A673 (cell line): Measurements from ENCODE around the gene LRP1B. TPM values are rescaled to one million over a fixed set of nuclear protein-coding genes. Genes with fewer than 3 reads are reported as not detected.

Source experiments
- BruUV-seq: library from RNA; stranded (reverse); fragments of 400-500 nt; replicated peaks from 2 replicates; lab custom pipeline; 2021; lab: Mats Ljungman, UMichigan
- CTCF ChIA-PET: fragments of 300-600 bp; sonication (Branson Sonifier 250); formaldehyde crosslinking; loops from one replicate; lab custom pipeline; 2022; ENCODE audit warnings: antibody characterized with exemption; lab: Charles Lee
- POLR2A ChIA-PET: fragments of 300-600 bp; sonication (Branson Sonifier 250); formaldehyde crosslinking; loops from one replicate; lab custom pipeline; 2022; ENCODE audit warnings: antibody characterized with exemption; ENCODE audit not compliant: low non-redundant PET; lab: Charles Lee
- DNase-seq: peaks from one replicate; pipeline ENCODE4 v3.0.0-alpha.2; 2015; ENCODE audit warnings: low spot score
- H3K27ac ChIP-seq: fragments of 200-600 bp; sonication (generic); 2 replicates; pipeline ENCODE4 v1.5.1; 2016; ENCODE audit warnings: mixed run types, low read depth, mild to moderate bottlenecking, mixed read lengths, antibody characterized with exemption, low read length; ENCODE audit not compliant: poor library complexity, severe bottlenecking
- H3K27me3 ChIP-seq: fragments of 200-600 bp; sonication (generic); replicated peaks from 2 replicates; pipeline ENCODE4 v1.6.1; 2017; ENCODE audit warnings: mixed run types, low read depth, mild to moderate bottlenecking, mixed read lengths, antibody characterized with exemption, low read length; ENCODE audit not compliant: insufficient read depth, poor library complexity
- H3K36me3 ChIP-seq: fragments of 200-600 bp; sonication (generic); 2 replicates; pipeline ENCODE4 v1.6.1; 2016; ENCODE audit warnings: mixed run types, mild to moderate bottlenecking, mixed read lengths, antibody characterized with exemption, low read length; ENCODE audit not compliant: insufficient read depth, poor library complexity, severe bottlenecking
- H3K4me1 ChIP-seq: fragments of 200-600 bp; sonication (generic); 2 replicates; pipeline ENCODE4 v1.6.1; 2017; ENCODE audit warnings: mixed run types, mild to moderate bottlenecking, mixed read lengths, antibody characterized with exemption, low read length; ENCODE audit not compliant: insufficient read depth, poor library complexity, severe bottlenecking
- H3K4me3 ChIP-seq: fragments of 200-600 bp; sonication (generic); 2 replicates; pipeline ENCODE4 v1.5.1; 2016; ENCODE audit warnings: low read depth, mixed run types, mild to moderate bottlenecking, mixed read lengths, low read length; ENCODE audit not compliant: poor library complexity, severe bottlenecking
- H3K9me3 ChIP-seq: fragments of 200-600 bp; sonication (generic); 2 replicates; pipeline ENCODE4 v1.6.1; 2016; ENCODE audit warnings: mixed run types, low read depth, mild to moderate bottlenecking, mixed read lengths, antibody characterized with exemption, low read length; ENCODE audit not compliant: poor library complexity, severe bottlenecking
- CTCF ChIP-seq: fragments of 300-800, 200-600 bp; sonication (generic); conservative IDR thresholded peaks from 2 replicates; pipeline ENCODE4 v1.5.1; 2017; ENCODE audit warnings: low read depth, mild to moderate bottlenecking, antibody characterized with exemption, low read length, moderate library complexity, mixed read lengths
- EZH2 ChIP-seq: fragments of 200-600 bp; sonication (generic); IDR thresholded peaks from 2 replicates; pipeline ENCODE4 v1.6.1; 2017; ENCODE audit warnings: borderline replicate concordance, low read depth, mild to moderate bottlenecking, mixed read lengths, antibody characterized with exemption, low read length; ENCODE audit not compliant: poor library complexity, severe bottlenecking
- intact Hi-C: fragments of 100-400 bp; cut with micrococcal nuclease; formaldehyde crosslinking; loops from one replicate; pipeline ENCODE4 v1.10.0; 2022; ENCODE audit not compliant: unreplicated experiment
- total RNA-seq: library from RNA; stranded (reverse); gene quantifications from 2 replicates; pipeline ENCODE4 v1.2.3, GENCODE V29; 2021

LRP1B gene
- total RNA-seq, 1 experiment from 2014 or later = 9.9 TPM

- CTCF ChIA-PET = no interaction called here
- no peaks in the 10 kb centered on the region for H3K27me3 ChIP-seq
- no peaks in the 10 kb centered on the region for H3K36me3 ChIP-seq
- BruUV-seq = no TSS peak
- intact Hi-C loops = no loop called here
- POLR2A ChIA-PET = no interaction called here
- no peak for DNase-seq
- no peak overlapping the region for H3K27ac ChIP-seq
- H3K4me3 ChIP-seq = no peak overlapping the region
- peaks cover 29% of the 10 kb centered on the region for H3K9me3 ChIP-seq
- H3K4me1 ChIP-seq = no peaks in the 10 kb centered on the region
- TF ChIP-seq CTCF (no peak), EZH2 (no peak)
These were observed 1254.8 kb downstream of the LRP1B start for GRCh38 chr2:140876015-140876414.

- BruUV-seq = no TSS peak
- TF ChIP-seq EZH2 (no peak), CTCF (no peak)
- ChIA-PET CTCF (no interaction called here), POLR2A (no interaction called here)
- H3K9me3 ChIP-seq = peaks cover 29% of the 10 kb centered on the region
- no peaks in the 10 kb centered on the region for H3K4me1 ChIP-seq
- no peak for DNase-seq
- no peak overlapping the region for H3K27ac ChIP-seq
- H3K4me3 ChIP-seq = no peak overlapping the region
- intact Hi-C loops = no loop called here
- H3K36me3 ChIP-seq = no peaks in the 10 kb centered on the region
- no peaks in the 10 kb centered on the region for H3K27me3 ChIP-seq
These were observed 1256.8 kb downstream of the LRP1B start for GRCh38 chr2:140873915-140874531.

- no peak overlapping the region for H3K4me3 ChIP-seq
- no peak overlapping the region for H3K27ac ChIP-seq
- H3K36me3 ChIP-seq = no peaks in the 10 kb centered on the region
- H3K27me3 ChIP-seq = no peaks in the 10 kb centered on the region
- ChIA-PET POLR2A (no interaction called here), CTCF (no interaction called here)
- H3K4me1 ChIP-seq = peaks cover 4% of the 10 kb centered on the region
- BruUV-seq = no TSS peak
- TF ChIP-seq CTCF (no peak), EZH2 (no peak)
- DNase-seq = no peak
- H3K9me3 ChIP-seq = peaks cover 20% of the 10 kb centered on the region
- intact Hi-C loops = loop anchor here (10.0 kb wide), 1 partner anchor 1265 kb away; the partner anchor contains the start of gene LRP1B
These were observed 1260.9 kb downstream of the LRP1B start for GRCh38 chr2:140869925-140870324.
